CD8-positive, alpha-beta memory T cell (primary cell): ENCODE data around the gene RNF227. TPM values are rescaled to one million over a fixed set of nuclear protein-coding genes. Genes with fewer than 3 reads are reported as not detected.

Source experiments
- CTCF ChIA-PET: fragments of 350-600 bp; sonication (Branson Sonifier 250); formaldehyde crosslinking; loops from one replicate; lab custom pipeline; 2021; ENCODE audit warnings: antibody characterized with exemption; lab: Charles Lee
- POLR2A ChIA-PET: fragments of 350-600 bp; sonication (Branson Sonifier 250); formaldehyde crosslinking; loops from one replicate; lab custom pipeline; 2021; ENCODE audit warnings: antibody characterized with exemption; lab: Charles Lee
- DNase-seq, 5 donors: peaks; one replicate each; pipeline versions ENCODE4 v3.0.0 to v3.0.0-alpha.2; 2020 to 2022; ENCODE audit warnings: mixed read lengths in 1 of 5
- H3K27ac ChIP-seq: one replicate; pipeline ENCODE4 v1.7.0; 2013; ENCODE audit warnings: low read depth, mild to moderate bottlenecking, low read length, moderate library complexity
- H3K27me3 ChIP-seq: 2 replicates; pipeline ENCODE4 v1.7.0; 2013; ENCODE audit warnings: low read length, mild to moderate bottlenecking; ENCODE audit not compliant: insufficient read depth, poor library complexity, severe bottlenecking
- H3K36me3 ChIP-seq: 2 replicates; pipeline ENCODE4 v1.7.0; 2013; ENCODE audit warnings: mild to moderate bottlenecking, low read length, moderate library complexity; ENCODE audit not compliant: insufficient read depth
- H3K4me1 ChIP-seq: 2 replicates; pipeline ENCODE4 v1.7.0; 2013; ENCODE audit warnings: mild to moderate bottlenecking, low read length, moderate library complexity; ENCODE audit not compliant: insufficient read depth
- H3K4me3 ChIP-seq: 2 replicates; pipeline ENCODE4 v1.7.0; 2013; ENCODE audit warnings: mild to moderate bottlenecking, low read length
- H3K9me3 ChIP-seq: 2 replicates; pipeline ENCODE4 v1.7.0; 2013; ENCODE audit warnings: mild to moderate bottlenecking, low read length
- H3K27ac Mint-ChIP-seq, 8 donors: one replicate each; pipeline ENCODE4 v1.8.0; 2020 to 2021; ENCODE audit warnings: mixed read lengths in 8 of 8, mild to moderate bottlenecking in 6 of 8, inconsistent platforms in 3 of 8, moderate library complexity in 3 of 8
- H3K27me3 Mint-ChIP-seq, 2 donors: one replicate each; pipeline ENCODE4 v1.8.0; 2020 to 2021; ENCODE audit warnings: mixed read lengths in 2 of 2, mild to moderate bottlenecking in 1 of 2, moderate library complexity in 1 of 2
- H3K36me3 Mint-ChIP-seq, 3 donors: one replicate each; pipeline ENCODE4 v1.8.0; 2020 to 2021; ENCODE audit warnings: mixed read lengths in 3 of 3, inconsistent platforms in 1 of 3, mild to moderate bottlenecking in 1 of 3
- H3K4me1 Mint-ChIP-seq, 3 donors: one replicate each; pipeline ENCODE4 v1.8.0; 2020 to 2021; ENCODE audit warnings: mixed read lengths in 3 of 3, inconsistent platforms in 1 of 3, mild to moderate bottlenecking in 1 of 3
- H3K4me3 Mint-ChIP-seq, 7 donors: one replicate each; pipeline ENCODE4 v1.8.0; 2020 to 2021; ENCODE audit warnings: mixed read lengths in 7 of 7, mild to moderate bottlenecking in 6 of 7, moderate library complexity in 4 of 7, inconsistent platforms in 2 of 7
- H3K9me3 Mint-ChIP-seq, 5 donors: one replicate each; pipeline ENCODE4 v1.8.0; 2020 to 2022; ENCODE audit warnings: mixed read lengths in 5 of 5, mild to moderate bottlenecking in 3 of 5, moderate library complexity in 2 of 5, inconsistent platforms in 1 of 5
- polyA plus RNA-seq: library from polyadenylated mRNA; unstranded; fragments of 300-500 nt; fragmentation: Illumina TruSeq; gene quantifications from one replicate; pipeline ENCODE4 v1.2.3, GENCODE V29; 2021
- total RNA-seq, 2 experiments: library from RNA; stranded (reverse); gene quantifications; one replicate each; pipeline ENCODE4 v1.2.3, GENCODE V29; 2021

The RNF227 gene
- total and polyA plus RNA-seq, 3 experiments from 2014 or later = 3.3 to 4.8 (median 4.4) TPM

- Histone ChIP-seq H3K4me1 (no peaks in the 10 kb centered on the region), H3K27ac (no peak overlapping the region), H3K9me3 (no peaks in the 10 kb centered on the region), H3K4me3 (no peak overlapping the region), H3K36me3 (peaks cover 16% of the 10 kb centered on the region), H3K27me3 (no peaks in the 10 kb centered on the region)
- Mint-ChIP-seq H3K4me3 (peak overlapping the region in 1 of 7 donors; percentile 3), H3K36me3 (peaks cover 3 to 32% (median 16%) of the 10 kb centered on the region in 3 donors), H3K9me3 (no peaks in the 10 kb centered on the region), H3K27me3 (no peaks in the 10 kb centered on the region), H3K27ac (peak overlapping the region in 7 of 8 donors; percentile 10 to 91 (median 67)), H3K4me1 (peaks cover 4 to 10% (median 5%) of the 10 kb centered on the region in 3 donors)
- DNase-seq = no peak
- CTCF ChIA-PET = no interaction called here
- POLR2A ChIA-PET = no interaction called here
Observed at GRCh38 chr17:7951143-7951792, 35.2 kb upstream of the RNF227 start.

GRCh38 chr17:7950578-7950977 lies 34.5 kb upstream of the RNF227 start:
- no peak overlapping the region for H3K4me3 ChIP-seq
- no peak overlapping the region for H3K4me3 Mint-ChIP-seq
- no peaks in the 10 kb centered on the region for H3K9me3 ChIP-seq
- no peaks in the 10 kb centered on the region for H3K27me3 ChIP-seq
- peaks cover 4 to 10% (median 5%) of the 10 kb centered on the region in 3 donors for H3K4me1 Mint-ChIP-seq
- POLR2A ChIA-PET = no interaction called here
- no peak for DNase-seq
- H3K9me3 Mint-ChIP-seq = no peaks in the 10 kb centered on the region
- CTCF ChIA-PET = no interaction called here
- no peaks in the 10 kb centered on the region for H3K27me3 Mint-ChIP-seq
- peaks cover 3 to 39% (median 16%) of the 10 kb centered on the region in 3 donors for H3K36me3 Mint-ChIP-seq
- no peak overlapping the region for H3K27ac Mint-ChIP-seq
- H3K36me3 ChIP-seq = peaks cover 21% of the 10 kb centered on the region
- H3K27ac ChIP-seq = no peak overlapping the region
- no peaks in the 10 kb centered on the region for H3K4me1 ChIP-seq

GRCh38 chr17:7947651-7948050 lies 31.6 kb upstream of the RNF227 start:
- H3K27ac Mint-ChIP-seq = peak overlapping the region in 1 of 8 donors; percentile 83
- peaks cover 3 to 66% (median 18%) of the 10 kb centered on the region in 3 donors for H3K36me3 Mint-ChIP-seq
- H3K9me3 ChIP-seq = no peaks in the 10 kb centered on the region
- H3K4me3 ChIP-seq = no peak overlapping the region
- H3K27me3 ChIP-seq = no peaks in the 10 kb centered on the region
- H3K4me1 ChIP-seq = no peaks in the 10 kb centered on the region
- H3K27me3 Mint-ChIP-seq = no peaks in the 10 kb centered on the region
- peaks cover 4 to 10% (median 5%) of the 10 kb centered on the region in 3 donors for H3K4me1 Mint-ChIP-seq
- ChIA-PET POLR2A (interaction anchor here (0.6 kb wide), 1 partner anchor 31 kb away, joined by 3 read pairs; the partner anchor contains the start of gene RNF227), CTCF (interaction anchor here (0.8 kb wide), 1 partner anchor 42 kb away, joined by 4 read pairs; no protein-coding TSS in a partner anchor)
- DNase-seq = no peak
- H3K27ac ChIP-seq = no peak overlapping the region
- no peak overlapping the region for H3K4me3 Mint-ChIP-seq
- peaks cover 33% of the 10 kb centered on the region for H3K36me3 ChIP-seq
- H3K9me3 Mint-ChIP-seq = no peaks in the 10 kb centered on the region

GRCh38 chr17:7946441-7946840 lies 30.4 kb upstream of the RNF227 start:
- no peaks in the 10 kb centered on the region for H3K27me3 Mint-ChIP-seq
- H3K9me3 ChIP-seq = no peaks in the 10 kb centered on the region
- H3K27me3 ChIP-seq = no peaks in the 10 kb centered on the region
- peaks cover 3 to 4% (median 3%) of the 10 kb centered on the region in 3 donors for H3K4me1 Mint-ChIP-seq
- peak overlapping the region in 1 of 8 donors; percentile 23 for H3K27ac Mint-ChIP-seq
- ChIA-PET CTCF (interaction anchor here (1.4 kb wide), 1 partner anchor 14 kb away, joined by 4 read pairs; the partner anchor contains the start of genes CNTROB and TRAPPC1), POLR2A (no interaction called here)
- peaks cover 33% of the 10 kb centered on the region for H3K36me3 ChIP-seq
- DNase-seq = no peak
- no peak overlapping the region for H3K4me3 ChIP-seq
- no peaks in the 10 kb centered on the region for H3K4me1 ChIP-seq
- H3K36me3 Mint-ChIP-seq = peaks cover 3 to 76% (median 18%) of the 10 kb centered on the region in 3 donors
- no peak overlapping the region for H3K27ac ChIP-seq
- no peaks in the 10 kb centered on the region for H3K9me3 Mint-ChIP-seq
- no peak overlapping the region for H3K4me3 Mint-ChIP-seq

GRCh38 chr17:7945651-7946050 lies 29.6 kb upstream of the RNF227 start:
- H3K9me3 ChIP-seq = no peaks in the 10 kb centered on the region
- Mint-ChIP-seq H3K27ac (no peak overlapping the region), H3K4me3 (no peak overlapping the region), H3K27me3 (no peaks in the 10 kb centered on the region), H3K36me3 (peaks cover 3 to 82% (median 19%) of the 10 kb centered on the region in 3 donors), H3K9me3 (no peaks in the 10 kb centered on the region), H3K4me1 (no peaks in the 10 kb centered on the region)
- H3K4me1 ChIP-seq = no peaks in the 10 kb centered on the region
- POLR2A ChIA-PET = no interaction called here
- H3K36me3 ChIP-seq = peaks cover 33% of the 10 kb centered on the region
- H3K27me3 ChIP-seq = no peaks in the 10 kb centered on the region
- CTCF ChIA-PET = interaction anchor here (1.4 kb wide), 1 partner anchor 14 kb away, joined by 4 read pairs; the partner anchor contains the start of genes CNTROB and TRAPPC1
- no peak overlapping the region for H3K27ac ChIP-seq
- no peak for DNase-seq
- H3K4me3 ChIP-seq = no peak overlapping the region

GRCh38 chr17:7944326-7944725 lies 28.2 kb upstream of the RNF227 start:
- H3K4me1 Mint-ChIP-seq = no peaks in the 10 kb centered on the region
- peaks cover 3 to 89% (median 22%) of the 10 kb centered on the region in 3 donors for H3K36me3 Mint-ChIP-seq
- peaks cover 41% of the 10 kb centered on the region for H3K36me3 ChIP-seq
- ChIA-PET POLR2A (no interaction called here), CTCF (interaction anchor here (1.0 to 3.0 kb wide), 5 partner anchors 11 to 109 kb away, joined by 3 to 19 read pairs (median 3); no protein-coding TSS in a partner anchor)
- no peaks in the 10 kb centered on the region for H3K9me3 ChIP-seq
- no peak overlapping the region for H3K4me3 ChIP-seq
- no peaks in the 10 kb centered on the region for H3K27me3 ChIP-seq
- no peaks in the 10 kb centered on the region for H3K4me1 ChIP-seq
- no peak overlapping the region for H3K27ac Mint-ChIP-seq
- H3K27me3 Mint-ChIP-seq = no peaks in the 10 kb centered on the region
- no peak overlapping the region for H3K4me3 Mint-ChIP-seq
- no peak overlapping the region for H3K27ac ChIP-seq
- no peak for DNase-seq
- H3K9me3 Mint-ChIP-seq = no peaks in the 10 kb centered on the region

- H3K27ac Mint-ChIP-seq = no peak overlapping the region
- ChIA-PET CTCF (interaction anchor here (0.8 to 3.0 kb wide), 3 partner anchors 11 to 108 kb away, joined by 3 to 19 read pairs (median 3); partner anchors contain the start of gene CNTROB), POLR2A (no interaction called here)
Observed at GRCh38 chr17:7943291-7943690, 27.2 kb upstream of the RNF227 start.

GRCh38 chr17:7940743-7941142 lies 24.7 kb upstream of the RNF227 start:
- H3K4me3 Mint-ChIP-seq = no peak overlapping the region
- no peak overlapping the region for H3K27ac Mint-ChIP-seq
- ChIA-PET POLR2A (no interaction called here), CTCF (interaction anchor here (1.4 kb wide), 1 partner anchor 50 kb away, joined by 6 read pairs; no protein-coding TSS in a partner anchor)
- H3K27me3 Mint-ChIP-seq = no peaks in the 10 kb centered on the region
- H3K36me3 Mint-ChIP-seq = peaks cover 0 to 83% (median 17%) of the 10 kb centered on the region in 3 donors
- no peak overlapping the region for H3K27ac ChIP-seq
- H3K4me1 ChIP-seq = no peaks in the 10 kb centered on the region
- H3K36me3 ChIP-seq = peaks cover 20% of the 10 kb centered on the region
- no peaks in the 10 kb centered on the region for H3K9me3 ChIP-seq
- no peaks in the 10 kb centered on the region for H3K9me3 Mint-ChIP-seq
- H3K4me1 Mint-ChIP-seq = peaks cover 0 to 4% (median 0%) of the 10 kb centered on the region in 3 donors
- H3K4me3 ChIP-seq = no peak overlapping the region
- no peak for DNase-seq
- no peaks in the 10 kb centered on the region for H3K27me3 ChIP-seq

More at GRCh38 chr17:7943291-7943690, 27.2 kb upstream of the RNF227 start:
- peaks cover 38% of the 10 kb centered on the region for H3K36me3 ChIP-seq
- H3K27ac ChIP-seq = no peak overlapping the region
- H3K9me3 ChIP-seq = no peaks in the 10 kb centered on the region
- H3K27me3 ChIP-seq = no peaks in the 10 kb centered on the region
- no peaks in the 10 kb centered on the region for H3K4me1 Mint-ChIP-seq
- no peak for DNase-seq
- H3K9me3 Mint-ChIP-seq = no peaks in the 10 kb centered on the region
- no peaks in the 10 kb centered on the region for H3K27me3 Mint-ChIP-seq
- no peak overlapping the region for H3K4me3 Mint-ChIP-seq
- H3K4me1 ChIP-seq = no peaks in the 10 kb centered on the region
- no peak overlapping the region for H3K4me3 ChIP-seq
- H3K36me3 Mint-ChIP-seq = peaks cover 3 to 83% (median 15%) of the 10 kb centered on the region in 3 donors
